Stimulated activated CD8-positive, alpha-beta memory T cell treated with anti-CD3 and anti-CD28 coated beads, Interleukin-7, amount 100 ng/mL, for 24 hours (primary cell): ENCODE data around the gene CISH.

Experiments
- DNase-seq: peaks from one replicate; pipeline ENCODE4 v3.0.0-alpha.2; 2020; ENCODE audit warnings: low read depth

The CISH gene

DNA sequence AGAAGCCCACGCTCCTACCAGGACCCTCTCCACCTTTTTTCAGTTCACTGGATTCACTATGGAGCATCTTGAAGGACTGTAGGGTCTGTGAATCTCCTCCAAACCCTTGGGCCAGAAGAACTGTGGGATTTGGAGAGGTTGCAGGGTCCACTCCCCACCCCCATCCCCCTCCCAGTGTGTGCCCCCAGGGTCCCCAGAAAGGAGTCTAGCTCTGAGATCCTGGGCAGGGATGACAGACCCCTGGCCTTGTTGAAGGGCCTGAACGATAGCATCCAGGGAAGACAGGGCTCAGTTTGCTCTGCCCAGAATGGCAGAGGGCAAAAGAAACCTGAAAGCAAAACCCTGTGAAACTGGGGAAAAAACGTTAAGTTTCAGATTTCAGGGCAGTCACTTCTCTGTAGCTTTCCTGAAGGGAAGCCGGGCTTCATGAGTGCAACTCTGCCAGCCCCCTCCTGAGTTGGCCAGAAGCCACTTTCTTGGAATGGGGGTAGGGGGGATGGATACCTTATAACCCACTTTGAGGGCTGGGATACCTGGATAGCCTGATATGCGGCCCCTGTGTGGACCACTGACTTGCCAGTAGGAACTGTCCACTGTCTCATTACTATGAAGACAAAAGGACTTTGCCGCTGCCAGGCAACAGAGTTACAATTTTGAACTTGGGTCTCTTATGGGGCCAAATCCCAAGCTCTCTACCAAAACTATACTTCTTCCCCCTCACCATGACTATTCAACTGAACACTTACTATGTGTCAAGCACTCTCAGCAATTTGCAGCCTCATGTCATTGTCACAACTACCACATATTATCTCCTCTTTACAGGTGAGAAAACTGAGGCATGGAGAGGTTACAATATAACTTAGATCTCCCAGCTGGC, 1.6 kb upstream of the CISH start:
- no peak for DNase-seq

DNA sequence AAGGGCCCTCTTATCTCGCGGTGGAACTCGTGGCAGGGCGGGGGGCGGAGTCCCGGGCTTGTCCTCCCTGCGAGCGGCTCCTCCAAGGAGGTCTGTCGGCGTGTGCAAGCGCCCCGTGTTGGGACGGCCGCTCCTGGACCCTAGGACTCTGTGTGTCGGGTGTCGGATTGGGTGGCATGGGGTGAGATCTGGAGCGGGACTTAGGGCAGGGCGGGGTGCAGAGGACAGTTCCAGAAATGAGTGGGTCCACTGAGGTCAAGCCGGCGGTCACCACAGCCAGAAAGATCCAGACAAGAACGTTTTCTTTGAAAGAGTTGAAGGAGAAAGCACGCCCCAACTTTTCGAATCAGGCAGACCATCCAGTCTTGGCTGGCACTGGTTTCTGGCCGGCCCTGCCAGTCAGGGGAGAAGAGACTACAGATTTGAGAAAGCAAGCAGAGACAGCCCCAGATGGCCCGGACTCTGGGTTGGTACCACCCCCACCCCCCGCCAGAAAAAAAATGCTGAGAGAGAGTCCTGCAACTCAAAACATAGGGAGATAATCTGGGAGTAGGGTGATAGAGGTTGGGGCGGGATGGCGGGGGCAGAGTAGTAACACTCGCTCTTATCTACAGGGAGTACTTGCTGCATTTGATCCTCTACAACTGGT, 784 bp upstream of the CISH start:
- no peak for DNase-seq

DNA sequence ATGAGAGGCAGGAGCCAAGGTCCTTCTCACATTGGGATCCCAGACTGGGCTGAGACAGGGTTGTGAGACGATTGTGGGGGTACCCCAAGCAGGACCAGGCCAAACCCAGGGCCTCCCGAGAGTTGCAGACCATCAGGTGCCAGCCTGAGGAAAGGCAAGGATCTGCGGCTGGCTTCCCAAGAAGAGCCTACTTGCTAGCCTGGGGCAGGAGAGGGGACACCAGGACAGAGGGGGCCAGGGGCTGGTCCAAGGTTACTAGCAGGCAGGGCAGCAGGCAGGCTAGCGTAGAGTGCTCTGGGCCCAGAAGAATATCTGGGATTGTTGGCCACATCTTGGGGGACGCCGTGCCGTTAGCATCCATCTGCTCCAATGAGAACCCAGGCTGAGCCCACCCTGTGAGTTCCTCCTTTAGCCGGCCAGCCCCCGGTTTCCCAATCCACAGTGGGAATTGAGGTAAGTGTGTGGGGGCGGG, 546 bp downstream of the CISH start:
- DNase-seq = no peak

DNA sequence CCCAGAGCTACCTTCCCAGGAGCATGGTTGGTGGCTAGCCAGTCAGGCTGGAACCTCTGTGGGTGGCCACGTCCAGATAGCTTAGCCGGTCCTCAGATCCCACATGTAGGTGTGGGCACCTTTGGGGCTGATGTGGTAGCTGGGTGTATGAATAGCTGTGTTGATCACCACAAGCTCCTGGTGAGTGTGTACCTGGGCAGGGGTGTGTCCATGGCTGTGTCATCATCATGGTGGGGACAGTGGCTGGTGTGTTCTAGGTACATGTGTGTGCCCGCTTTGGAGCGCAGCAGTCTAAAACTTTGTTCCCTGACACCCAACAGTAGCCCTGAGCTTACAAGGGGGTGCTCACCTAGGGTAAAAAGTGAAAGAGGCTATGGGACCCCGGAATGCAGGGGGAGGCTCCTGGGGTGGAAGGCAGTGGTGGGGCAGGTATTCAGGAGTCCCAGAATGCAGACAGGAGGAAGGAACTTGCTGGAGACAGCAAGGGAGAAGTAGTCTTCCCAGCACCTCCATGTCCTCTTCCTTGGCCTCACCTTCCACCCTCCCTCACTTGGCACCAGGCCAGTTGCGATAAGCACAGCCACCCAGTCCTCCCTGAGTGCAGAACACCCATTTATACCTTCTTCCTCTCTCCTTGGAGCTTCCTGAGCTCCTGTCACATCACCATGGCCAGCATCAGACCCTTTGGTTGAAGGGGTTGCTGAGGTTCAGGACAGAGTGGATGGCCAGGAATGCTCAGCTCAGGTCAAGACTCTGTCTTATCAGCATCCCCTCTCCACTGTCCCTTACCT, 1.2 kb downstream of the CISH start:
- DNase-seq = no peak

DNA sequence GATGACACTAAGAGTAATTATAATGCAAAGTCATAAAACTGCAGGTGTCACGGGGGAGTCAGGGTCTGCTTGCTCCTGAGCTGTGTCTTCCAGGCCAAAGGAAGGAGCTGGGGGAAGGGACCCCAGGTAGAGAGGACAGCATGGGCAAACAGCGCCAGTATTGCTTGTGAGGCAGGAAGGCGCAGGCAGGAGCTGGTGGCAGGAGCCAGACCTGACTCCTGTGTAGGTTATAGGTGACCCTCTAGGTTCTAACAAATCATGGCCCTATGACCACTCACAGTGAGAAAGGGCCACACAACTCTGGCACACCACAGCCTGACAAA, 1.9 kb downstream of the CISH start:
- no peak for DNase-seq

DNA sequence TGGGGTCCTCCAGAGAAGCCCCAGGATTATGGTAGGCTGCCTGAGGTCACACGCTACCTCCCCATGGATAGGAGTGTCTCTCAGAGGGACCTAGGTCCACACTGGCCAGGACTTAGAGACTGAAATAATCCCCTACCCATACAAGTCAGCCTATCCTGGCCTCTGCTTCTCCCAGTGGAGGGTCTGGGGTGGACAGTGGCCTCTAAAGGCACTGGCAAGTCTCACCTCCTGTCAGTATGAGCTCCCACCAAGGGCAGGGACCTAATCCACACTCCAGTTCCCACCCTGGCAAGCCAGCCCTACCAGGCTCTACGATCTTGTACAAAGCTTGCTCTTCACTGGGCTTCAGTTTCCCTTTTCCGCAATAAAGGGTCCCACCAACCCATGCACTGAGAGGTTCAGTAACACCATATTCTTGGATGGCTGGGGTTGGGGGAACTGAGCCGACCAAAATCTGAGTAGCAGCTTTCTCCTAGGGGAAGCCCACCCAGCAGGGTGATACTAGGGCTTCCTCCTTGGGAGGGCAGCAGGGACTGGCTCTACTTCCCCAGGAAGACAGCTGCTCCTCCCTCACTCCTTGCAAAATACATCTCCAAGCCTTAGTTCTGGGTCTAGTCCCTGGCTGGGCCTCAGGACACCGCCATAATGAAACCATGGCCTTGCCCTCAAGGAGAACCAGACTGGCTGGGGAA, 2.4 kb downstream of the CISH start:
- no peak for DNase-seq

DNA sequence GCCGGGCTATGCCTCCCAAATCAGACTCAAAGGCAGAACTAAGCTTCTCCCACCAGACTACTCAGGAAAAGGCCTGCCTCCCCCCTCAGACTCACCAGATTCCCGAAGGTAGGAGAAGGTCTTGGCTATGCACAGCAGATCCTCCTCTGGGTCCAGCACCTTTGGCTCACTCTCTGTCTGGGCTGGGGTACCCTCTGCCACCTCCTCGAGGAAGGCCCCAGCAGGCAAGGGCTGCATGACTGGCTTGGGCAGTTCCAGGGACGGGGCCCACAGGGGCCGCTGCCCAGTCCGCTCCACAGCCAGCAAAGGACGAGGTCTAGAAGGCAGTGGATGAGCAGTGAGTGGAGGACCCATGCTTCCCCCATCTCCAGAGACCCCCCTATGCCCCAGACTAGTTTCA, 3.3 kb downstream of the CISH start:
- no peak for DNase-seq

DNA sequence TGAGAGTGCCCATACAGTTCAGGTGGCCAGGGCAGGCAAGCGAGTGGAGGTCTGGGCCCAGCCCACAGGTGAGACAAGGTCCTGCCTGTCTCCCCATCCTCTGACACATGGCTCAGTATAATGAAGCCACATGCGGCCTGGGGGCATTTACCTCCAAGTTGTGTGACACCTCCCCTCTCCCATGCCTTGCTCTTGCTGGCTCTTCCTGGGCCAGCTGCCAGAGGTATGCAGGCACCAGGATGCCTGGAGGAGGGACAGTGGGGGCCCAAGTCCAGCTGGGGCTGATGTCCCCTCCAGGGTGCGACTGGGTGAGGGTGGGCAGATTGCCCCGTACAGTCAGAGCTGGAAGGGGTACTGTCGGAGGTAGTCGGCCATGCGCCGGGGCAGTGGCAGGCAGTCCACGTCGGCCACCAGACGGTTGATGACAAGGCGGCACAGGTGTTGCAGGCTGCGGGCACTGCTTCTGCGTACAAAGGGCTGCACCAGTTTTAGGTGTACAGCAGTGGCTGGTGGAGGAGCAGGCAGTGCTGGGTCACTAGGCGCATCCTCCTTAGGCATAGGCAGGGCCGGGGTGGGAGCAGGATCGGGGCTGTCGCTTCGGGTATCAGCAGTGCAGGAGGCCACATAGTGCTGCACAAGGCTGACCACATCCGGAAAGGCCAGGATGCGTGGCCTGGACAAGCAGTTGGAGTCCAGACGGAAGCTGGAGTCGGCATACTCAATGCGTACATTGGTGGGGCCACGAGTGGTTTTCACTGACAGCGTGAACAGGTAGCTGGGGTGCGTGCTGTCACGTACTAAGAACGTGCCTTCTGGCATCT, 4.1 kb downstream of the CISH start:
- no peak for DNase-seq

DNA sequence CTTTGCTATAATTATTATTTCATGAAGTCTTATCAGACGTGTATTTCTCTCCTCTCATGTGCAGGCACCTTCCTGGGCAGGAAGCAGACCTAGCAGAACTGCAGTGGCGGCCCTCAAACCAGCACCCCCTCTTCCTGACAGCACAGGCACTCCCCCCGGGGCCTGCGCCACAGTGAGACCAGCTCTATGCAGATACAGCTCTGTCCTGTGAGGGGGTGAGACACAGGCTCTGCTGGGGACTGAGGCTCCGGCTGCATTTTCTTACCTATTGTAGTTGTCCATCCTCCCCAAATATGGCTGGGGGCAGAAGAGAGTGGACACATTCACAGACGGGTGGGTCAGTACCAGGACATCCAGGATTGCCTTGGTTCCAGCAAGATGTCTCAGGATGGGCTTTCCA, 5.0 kb downstream of the CISH start:
- DNase-seq = no peak

DNA sequence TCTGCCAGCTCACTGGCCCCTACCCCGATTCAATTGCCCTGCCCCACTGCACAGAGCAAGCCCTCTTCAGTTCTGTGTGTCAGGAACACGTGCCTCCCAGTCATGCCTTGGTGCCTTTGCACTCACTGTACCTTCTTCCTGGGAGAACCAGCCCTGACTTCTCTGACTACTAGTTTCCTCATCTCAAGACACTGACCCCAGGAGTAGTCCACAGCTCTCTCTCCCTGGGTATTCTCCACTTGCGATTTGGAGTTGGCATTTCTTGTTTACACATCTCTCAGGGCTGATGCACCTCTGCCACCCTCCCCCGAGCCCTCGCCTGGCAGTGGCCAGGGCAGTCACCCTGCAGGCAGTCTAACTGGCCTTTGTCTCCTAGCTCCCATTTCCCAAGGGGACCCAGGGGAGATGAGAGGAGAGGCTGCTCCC, 5.7 kb downstream of the CISH start:
- DNase-seq = no peak

DNA sequence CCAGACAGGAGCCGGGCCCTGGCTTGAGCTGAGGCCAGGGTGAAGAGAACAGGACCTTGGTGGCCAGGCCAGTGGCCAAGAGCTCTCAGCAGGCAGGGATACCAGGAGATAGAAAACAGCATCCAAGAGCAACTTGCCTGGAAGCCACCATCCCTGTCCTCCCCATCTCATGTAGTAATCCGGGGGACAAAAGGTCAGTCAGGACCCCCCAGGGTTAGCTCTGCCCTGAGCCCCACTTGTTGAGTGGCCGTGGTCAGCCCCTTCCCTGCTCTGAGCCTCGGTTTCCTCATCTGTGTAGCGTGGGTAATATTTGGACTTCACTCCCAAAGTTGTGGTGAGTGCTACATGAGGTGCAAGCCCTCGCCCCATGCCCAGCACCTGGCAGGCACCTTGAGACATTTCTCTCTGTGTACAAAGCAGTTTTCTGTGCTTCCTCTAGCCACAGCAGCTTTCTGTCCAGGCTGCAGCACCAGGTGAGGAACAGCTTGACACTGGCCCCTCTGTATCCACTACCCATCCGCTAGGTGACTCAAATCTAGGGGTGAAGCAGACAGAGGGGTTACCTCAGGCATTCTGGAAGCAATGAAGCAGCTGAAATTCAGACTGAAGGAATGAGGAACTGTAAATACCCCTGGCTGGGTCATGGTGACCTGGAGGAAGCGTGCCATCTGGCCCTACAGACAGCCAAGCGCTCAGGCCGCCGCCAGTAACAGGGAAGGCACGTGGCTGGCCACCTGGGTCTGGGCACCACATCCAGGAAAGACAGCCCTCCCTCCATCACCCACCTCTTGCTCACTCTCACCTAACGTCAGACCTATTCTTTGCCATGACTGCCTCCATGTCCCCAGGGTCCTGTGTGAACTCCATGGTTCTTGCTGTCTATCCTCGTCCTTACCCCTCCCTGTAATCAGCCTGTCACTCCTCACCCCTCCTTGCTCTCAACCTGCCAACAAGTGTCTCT, 6.7 kb downstream of the CISH start:
- DNase-seq = no peak

DNA sequence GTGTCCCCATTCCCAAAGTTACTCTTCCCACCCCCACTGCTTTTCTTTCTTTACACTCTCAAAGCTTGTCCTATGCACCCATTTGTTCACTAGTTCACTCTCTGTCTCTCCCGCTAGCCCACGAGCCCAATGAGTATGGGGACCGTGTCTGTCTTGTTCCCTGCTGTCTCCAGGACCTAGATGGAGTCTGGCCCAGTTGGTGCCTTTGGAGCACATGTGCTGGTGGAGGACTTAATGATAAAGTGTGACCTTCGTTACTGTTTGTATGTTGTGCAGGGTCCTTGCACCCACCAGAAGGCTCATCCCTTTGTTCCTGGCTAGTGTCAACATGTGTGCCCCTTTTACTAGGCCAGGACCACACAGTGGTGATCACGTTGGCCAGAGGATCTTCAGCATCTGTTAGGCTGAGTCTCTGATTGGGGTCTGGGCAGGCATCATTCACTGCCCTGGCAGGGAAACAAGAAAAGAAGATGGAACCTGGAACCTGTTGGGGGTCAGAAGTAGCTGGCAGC, 7.4 kb downstream of the CISH start:
- DNase-seq = no peak

DNA sequence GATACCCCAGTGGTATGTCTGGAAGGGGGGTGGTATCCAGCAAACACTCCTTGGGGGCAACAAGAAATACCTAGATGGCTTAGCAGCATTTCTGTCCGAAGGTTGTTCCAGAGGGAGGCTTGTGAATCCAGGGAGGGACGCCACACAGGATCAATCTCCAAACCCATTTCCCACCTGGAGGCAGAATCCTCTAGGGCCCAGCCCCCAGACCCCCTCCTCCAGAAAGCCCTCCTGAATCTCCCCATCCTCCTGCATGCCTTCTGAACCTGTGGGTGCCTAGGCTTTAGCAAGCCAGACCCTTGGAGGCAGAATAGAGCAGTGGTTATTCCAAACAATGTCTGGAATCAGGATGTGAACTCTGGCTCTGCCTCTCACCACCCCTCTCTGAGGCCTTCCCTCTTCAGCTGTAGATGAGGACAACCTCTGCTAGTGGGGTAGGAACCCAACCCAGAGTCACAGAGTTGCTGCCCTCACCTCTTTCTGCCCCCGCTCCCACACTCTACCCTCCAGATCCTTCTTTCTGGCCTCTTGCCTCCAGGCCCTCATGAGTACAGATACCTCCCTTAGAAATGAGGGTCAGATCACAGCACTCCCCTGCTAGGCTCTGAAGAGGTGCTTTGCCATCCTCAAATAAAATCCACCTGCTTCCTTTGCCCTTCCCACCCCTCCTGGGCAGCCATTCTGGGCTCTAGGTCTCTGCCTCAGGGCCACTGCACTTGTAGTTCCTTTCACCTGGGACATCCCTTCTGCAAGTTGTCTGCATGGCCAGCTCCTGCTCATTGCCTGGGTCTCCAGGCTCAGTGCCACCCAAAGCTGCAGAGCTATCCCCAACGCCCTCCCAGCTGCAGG, 8.1 kb downstream of the CISH start:
- no peak for DNase-seq

DNA sequence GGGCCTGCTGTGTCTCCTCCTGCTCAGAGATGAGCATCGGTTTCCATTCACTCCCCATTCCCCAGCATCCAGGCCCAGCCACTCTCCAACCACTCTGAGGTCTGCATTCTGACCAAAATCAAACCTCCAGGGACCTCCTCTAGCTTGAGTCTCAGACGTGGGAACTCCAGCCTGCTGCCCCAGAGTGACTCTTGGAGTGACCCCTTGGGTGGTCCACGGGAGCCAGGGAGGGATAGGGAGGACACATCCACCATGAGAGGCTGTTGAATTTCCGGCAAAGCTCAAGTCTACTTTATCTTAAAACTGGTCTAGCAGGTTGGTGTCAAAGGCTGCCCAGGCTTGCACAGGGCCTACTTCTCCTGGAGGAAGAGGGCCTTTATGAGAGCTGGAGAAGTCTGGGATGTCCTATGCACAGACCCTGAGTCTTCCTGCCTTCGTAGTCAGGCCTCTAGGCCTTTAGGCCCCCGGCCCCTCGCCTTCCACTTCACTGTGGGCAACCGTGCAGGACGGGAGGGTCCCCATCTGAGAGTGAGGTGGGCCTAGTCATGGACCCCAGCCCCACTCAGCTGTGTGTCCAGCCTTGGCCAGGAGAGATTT, 8.9 kb downstream of the CISH start:
- DNase-seq = no peak

DNA sequence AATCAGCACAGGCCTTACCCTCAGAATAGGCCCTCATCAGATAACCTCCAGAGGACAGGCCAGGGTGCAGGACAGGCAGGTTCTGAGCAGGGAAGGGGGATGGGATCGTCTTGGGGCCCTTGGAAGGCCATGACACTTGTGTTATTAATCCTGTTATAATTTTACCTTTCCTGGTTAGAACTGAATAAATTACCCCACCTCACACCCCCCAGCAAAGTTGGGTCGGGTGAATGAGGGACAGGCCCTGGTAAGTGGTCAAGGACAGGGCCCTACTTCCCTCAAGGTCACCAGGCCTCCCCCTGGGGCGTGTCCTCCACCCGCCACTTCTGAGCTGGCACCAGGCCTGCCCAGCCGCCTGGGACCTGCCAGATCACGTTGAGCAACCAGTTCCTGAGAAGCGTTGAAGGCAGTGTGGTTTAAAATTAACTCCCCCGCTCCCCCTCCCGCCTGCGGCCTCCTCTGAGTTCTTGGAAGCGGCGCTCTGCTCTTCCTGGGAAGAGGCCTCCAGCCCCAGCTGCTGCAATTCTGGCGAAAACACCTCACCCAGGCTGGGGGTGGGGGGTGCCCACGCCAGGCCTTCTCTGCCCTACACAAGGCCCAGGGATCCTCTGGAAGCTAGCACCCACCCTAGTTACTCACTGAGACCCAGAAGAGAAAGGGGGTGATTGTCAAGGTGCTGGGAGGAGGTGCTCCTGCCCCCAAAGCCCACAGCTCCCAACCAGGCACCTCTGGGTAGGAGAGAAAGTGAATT, 10.6 kb downstream of the CISH start:
- peak; percentile 77 for DNase-seq

DNA sequence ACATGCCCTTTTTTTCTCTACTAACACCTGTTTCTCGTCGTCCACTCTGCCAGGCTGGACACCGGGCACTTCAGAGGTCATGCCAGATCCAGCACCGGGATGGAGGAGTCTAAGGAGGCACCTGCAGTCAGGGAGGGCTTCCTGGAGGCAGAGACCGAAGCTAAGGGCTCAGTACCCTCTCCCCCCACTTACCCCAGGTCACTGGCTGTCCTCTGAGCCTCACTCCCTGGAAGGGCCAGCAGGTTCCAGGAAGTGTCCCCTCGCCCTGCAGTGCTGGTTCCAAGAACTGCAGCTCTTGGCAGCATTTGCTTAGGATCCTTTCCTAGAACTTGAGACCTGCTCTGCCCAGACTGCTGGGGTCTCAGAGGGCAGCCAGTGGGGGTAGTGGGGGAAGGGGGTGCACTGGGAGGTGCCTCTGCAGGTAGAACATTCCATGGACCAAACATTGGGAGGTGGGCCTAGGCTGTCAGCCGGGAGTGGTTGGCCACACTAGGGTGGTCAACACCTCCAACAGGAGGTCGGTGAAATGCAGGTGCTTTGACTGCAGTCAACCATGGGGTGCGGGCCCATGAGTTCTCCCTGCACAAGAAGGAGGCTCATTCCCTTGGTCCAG, 11.3 kb downstream of the CISH start:
- DNase-seq = no peak

DNA sequence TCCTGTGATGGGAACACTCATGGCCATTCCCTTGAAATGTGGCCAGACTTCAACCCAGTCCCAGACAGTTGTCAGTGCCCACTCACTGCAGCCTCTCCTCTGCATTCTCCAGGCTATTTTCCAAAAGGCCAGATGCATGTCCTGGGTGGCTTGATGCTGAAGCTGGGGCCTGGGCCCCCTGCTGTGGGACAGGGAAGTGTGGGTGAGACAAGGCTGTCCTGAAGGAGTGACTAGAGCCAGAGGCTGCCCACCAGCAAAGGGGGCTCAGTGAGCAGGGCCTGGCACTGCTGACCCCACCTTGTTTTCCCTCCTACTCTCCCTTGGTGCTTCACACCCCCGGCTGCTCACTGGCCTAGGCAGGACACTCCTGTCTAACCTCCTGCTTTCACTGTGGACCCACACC, 11.9 kb downstream of the CISH start:
- no peak for DNase-seq
